Mucosa of rectum (tissue), 2 donors: Measurements from ENCODE around the gene DNAH2.

Source experiments
- H3K27ac ChIP-seq, 2 donors: one replicate each; pipeline ENCODE4 v1.7.0; 2013; ENCODE audit warnings: inconsistent platforms in 2 of 2, low read depth in 2 of 2, low read length in 2 of 2
- H3K27me3 ChIP-seq, 2 donors: one replicate each; pipeline ENCODE4 v1.7.0; 2013; ENCODE audit warnings: low read length in 2 of 2; ENCODE audit not compliant: control insufficient read depth in 2 of 2, insufficient read depth in 2 of 2
- H3K36me3 ChIP-seq, 2 donors: one replicate each; pipeline ENCODE4 v1.7.0; 2013; ENCODE audit warnings: low read length in 2 of 2; ENCODE audit not compliant: control insufficient read depth in 2 of 2, insufficient read depth in 2 of 2
- H3K4me1 ChIP-seq, 2 donors: one replicate each; pipeline ENCODE4 v1.7.0; 2013; ENCODE audit warnings: low read length in 2 of 2, mild to moderate bottlenecking in 1 of 2; ENCODE audit not compliant: control insufficient read depth in 2 of 2, insufficient read depth in 2 of 2
- H3K4me3 ChIP-seq, 2 donors: one replicate each; pipeline ENCODE4 v1.7.0; 2013; ENCODE audit warnings: low read length in 2 of 2
- H3K9ac ChIP-seq, 2 donors: one replicate each; pipeline ENCODE4 v1.7.0; 2013; ENCODE audit warnings: low read length in 2 of 2, low read depth in 1 of 2, mild to moderate bottlenecking in 1 of 2
- H3K9me3 ChIP-seq, 2 donors: one replicate each; pipeline ENCODE4 v1.7.0; 2013; ENCODE audit warnings: low read length in 2 of 2; ENCODE audit not compliant: control insufficient read depth in 2 of 2
- donor health status: healthy.
- donor health status: Normal muscosa, but diverticular disease.

The DNAH2 gene

GRCh38 chr17:7818026-7818425 is 100.5 kb downstream of the DNAH2 start:
- Histone ChIP-seq H3K27me3 (no peaks in the 10 kb centered on the region), H3K27ac (no peak overlapping the region), H3K4me1 (no peaks in the 10 kb centered on the region), H3K36me3 (no peaks in the 10 kb centered on the region), H3K4me3 (no peak overlapping the region), H3K9ac (no peak overlapping the region), H3K9me3 (no peaks in the 10 kb centered on the region)

- Histone ChIP-seq H3K27ac (no peak overlapping the region), H3K36me3 (no peaks in the 10 kb centered on the region), H3K9ac (no peak overlapping the region)
Measured at GRCh38 chr17:7818746-7819645, 101.5 kb downstream of the DNAH2 start.

GRCh38 chr17:7820231-7820630 is 102.7 kb downstream of the DNAH2 start:
- no peaks in the 10 kb centered on the region for H3K9me3 ChIP-seq
- H3K27me3 ChIP-seq: no peaks in the 10 kb centered on the region
- no peak overlapping the region for H3K9ac ChIP-seq
- H3K27ac ChIP-seq: no peak overlapping the region
- no peaks in the 10 kb centered on the region for H3K36me3 ChIP-seq
- H3K4me1 ChIP-seq: no peaks in the 10 kb centered on the region
- no peak overlapping the region for H3K4me3 ChIP-seq

More at GRCh38 chr17:7818746-7819645, 101.5 kb downstream of the DNAH2 start:
- no peaks in the 10 kb centered on the region for H3K27me3 ChIP-seq
- H3K4me1 ChIP-seq: no peaks in the 10 kb centered on the region
- no peak overlapping the region for H3K4me3 ChIP-seq
- no peaks in the 10 kb centered on the region for H3K9me3 ChIP-seq

GRCh38 chr17:7822126-7822525 is 104.6 kb downstream of the DNAH2 start:
- H3K4me1 ChIP-seq: no peaks in the 10 kb centered on the region

DNA sequence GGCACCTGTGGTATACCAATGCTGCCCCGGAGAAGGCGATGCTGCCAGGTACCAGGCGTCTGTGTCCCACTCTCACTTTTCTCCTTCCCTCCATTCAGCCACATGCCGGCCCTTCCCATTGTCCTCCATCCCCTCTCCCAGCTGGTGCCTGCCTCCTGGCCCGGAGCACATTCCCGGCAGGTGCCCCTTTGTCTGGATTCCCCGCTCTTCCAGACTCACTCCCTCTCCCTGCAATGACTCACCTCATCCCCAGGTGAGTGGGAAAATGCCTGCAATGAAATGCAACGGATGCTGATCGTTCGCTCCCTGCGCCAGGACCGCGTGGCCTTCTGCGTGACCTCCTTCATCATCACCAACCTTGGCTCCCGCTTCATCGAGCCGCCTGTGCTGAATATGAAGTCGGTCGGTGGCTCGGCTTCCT is 106.0 kb downstream of the DNAH2 start:
- Histone ChIP-seq H3K4me3 (no peak overlapping the region), H3K36me3 (no peaks in the 10 kb centered on the region), H3K9ac (no peak overlapping the region), H3K27me3 (no peaks in the 10 kb centered on the region), H3K4me1 (no peaks in the 10 kb centered on the region), H3K9me3 (no peaks in the 10 kb centered on the region), H3K27ac (no peak overlapping the region)

More at GRCh38 chr17:7822126-7822525, 104.6 kb downstream of the DNAH2 start:
- H3K27ac ChIP-seq: no peak overlapping the region
- H3K36me3 ChIP-seq: no peaks in the 10 kb centered on the region
- H3K9me3 ChIP-seq: no peaks in the 10 kb centered on the region
- no peak overlapping the region for H3K4me3 ChIP-seq
- H3K9ac ChIP-seq: no peak overlapping the region
- H3K27me3 ChIP-seq: no peaks in the 10 kb centered on the region

DNA sequence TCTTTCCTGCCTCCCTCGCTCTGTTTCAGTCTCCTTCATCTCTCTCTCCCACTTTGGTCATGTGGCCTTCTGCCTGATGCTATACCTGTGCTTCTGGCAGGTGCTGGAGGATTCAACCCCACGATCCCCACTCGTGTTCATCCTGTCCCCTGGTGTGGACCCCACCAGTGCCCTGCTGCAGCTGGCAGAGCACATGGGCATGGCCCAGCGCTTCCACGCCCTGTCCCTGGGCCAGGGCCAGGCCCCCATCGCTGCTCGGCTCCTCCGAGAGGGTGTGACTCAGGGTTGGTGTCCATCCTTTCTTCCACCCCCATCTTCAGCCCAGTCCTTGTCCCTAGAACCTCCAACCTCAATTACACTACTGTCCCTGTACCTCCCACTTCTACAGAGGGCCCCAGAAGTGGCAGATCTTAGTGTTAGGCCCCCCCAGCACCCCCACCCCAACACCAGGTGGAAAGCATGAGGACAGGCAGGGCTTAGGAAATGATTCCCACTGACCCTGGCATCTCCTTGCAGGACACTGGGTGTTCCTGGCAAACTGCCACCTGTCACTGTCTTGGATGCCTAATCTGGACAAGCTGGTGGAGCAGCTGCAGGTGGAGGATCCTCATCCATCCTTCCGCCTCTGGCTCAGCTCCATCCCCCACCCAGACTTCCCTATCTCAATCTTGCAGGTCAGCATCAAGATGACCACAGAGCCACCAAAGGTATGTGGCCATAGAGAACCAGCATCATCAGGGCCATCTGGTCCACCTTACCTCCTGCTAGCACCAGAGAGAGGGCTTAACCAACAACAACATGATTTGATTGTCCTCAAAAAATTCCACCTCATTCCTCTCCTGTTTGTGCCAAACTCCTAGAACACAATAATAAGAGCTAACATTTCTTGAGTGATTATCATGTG is 106.7 kb downstream of the DNAH2 start:
- Histone ChIP-seq H3K4me1 (no peaks in the 10 kb centered on the region), H3K36me3 (no peaks in the 10 kb centered on the region), H3K9ac (no peak overlapping the region), H3K9me3 (no peaks in the 10 kb centered on the region), H3K4me3 (no peak overlapping the region), H3K27ac (no peak overlapping the region), H3K27me3 (no peaks in the 10 kb centered on the region)

- Histone ChIP-seq H3K9ac (no peak overlapping the region), H3K27me3 (peaks cover 0 to 4% of the 10 kb centered on the region in 2 donors), H3K36me3 (no peaks in the 10 kb centered on the region), H3K9me3 (no peaks in the 10 kb centered on the region), H3K27ac (no peak overlapping the region), H3K4me3 (no peak overlapping the region), H3K4me1 (no peaks in the 10 kb centered on the region)
Measured at GRCh38 chr17:7825206-7825990, 107.9 kb downstream of the DNAH2 start.

DNA sequence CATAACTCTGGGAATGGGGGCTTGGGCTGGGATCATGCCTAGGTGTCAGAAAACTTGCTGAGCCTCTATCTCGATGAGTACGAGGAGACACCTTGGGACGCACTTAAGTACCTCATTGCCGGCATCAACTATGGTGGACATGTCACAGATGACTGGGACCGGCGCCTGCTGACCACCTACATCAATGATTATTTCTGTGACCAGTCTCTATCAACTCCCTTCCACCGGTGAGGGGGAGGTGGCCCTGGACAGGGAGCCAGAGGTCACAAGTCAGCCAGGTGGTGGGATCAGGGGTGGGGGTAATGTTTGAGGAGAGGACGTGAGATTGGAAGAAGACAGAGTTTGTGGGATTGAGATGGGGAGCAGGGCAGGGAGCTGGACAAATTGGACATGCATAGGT is 113.1 kb downstream of the DNAH2 start:
- no peak overlapping the region for H3K4me3 ChIP-seq
- peaks cover 10 to 12% of the 10 kb centered on the region in 2 donors for H3K4me1 ChIP-seq
- no peak overlapping the region for H3K9ac ChIP-seq
- H3K36me3 ChIP-seq: no peaks in the 10 kb centered on the region
- no peak overlapping the region for H3K27ac ChIP-seq
- H3K9me3 ChIP-seq: no peaks in the 10 kb centered on the region
- peaks cover 0 to 5% of the 10 kb centered on the region in 2 donors for H3K27me3 ChIP-seq

DNA sequence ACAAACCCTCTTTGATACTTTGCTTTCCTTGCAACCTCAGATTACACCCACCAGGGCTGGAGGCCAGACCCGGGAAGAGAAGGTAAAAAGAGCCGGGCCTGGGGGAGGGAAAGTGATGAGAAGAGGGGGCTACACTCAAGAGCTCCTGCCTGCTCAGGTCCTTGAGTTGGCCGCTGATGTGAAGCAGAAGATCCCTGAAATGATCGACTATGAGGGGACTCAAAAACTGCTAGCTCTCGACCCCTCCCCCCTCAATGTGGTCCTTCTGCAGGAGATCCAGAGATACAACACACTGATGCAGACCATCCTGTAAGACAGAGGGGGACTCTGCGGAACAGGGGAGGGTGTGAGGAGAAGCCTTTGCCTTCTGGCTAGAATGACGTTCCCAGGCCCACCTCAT is 113.7 kb downstream of the DNAH2 start:
- no peak overlapping the region for H3K4me3 ChIP-seq
- no peaks in the 10 kb centered on the region for H3K9me3 ChIP-seq
- peaks cover 0 to 5% of the 10 kb centered on the region in 2 donors for H3K27me3 ChIP-seq
- H3K27ac ChIP-seq: no peak overlapping the region
- peaks cover 12 to 18% of the 10 kb centered on the region in 2 donors for H3K4me1 ChIP-seq
- no peaks in the 10 kb centered on the region for H3K36me3 ChIP-seq
- no peak overlapping the region for H3K9ac ChIP-seq
